AG04449 (cell line): ENCODE measurements around the gene RPRD1A.
"Not testable (repeated sequence)": the region's sequence is repeated elsewhere in the genome, so short reads cannot be mapped to it uniquely, and the experiment has no call there.

Experiments used
- CTCF ChIA-PET: fragments of 350-600 bp; formaldehyde crosslinking; extraction: SDS; loops from one replicate; lab custom pipeline; 2021; ENCODE audit warnings: antibody characterized with exemption; lab: Yijun Ruan, JAX
- POLR2A ChIA-PET: fragments of 400-600, 350-600 bp; formaldehyde crosslinking; extraction: SDS; loops from one replicate; lab custom pipeline; 2020; ENCODE audit warnings: antibody characterized with exemption, inconsistent platforms; lab: Yijun Ruan, JAX
- DNase-seq: peaks from one replicate; pipeline ENCODE4 v3.0.0-alpha.2; 2010; ENCODE audit warnings: low read depth, low spot score
- H3K4me3 ChIP-seq: 2 replicates; pipeline ENCODE4 v1.5.1; 2011; ENCODE audit warnings: low read depth, mild to moderate bottlenecking, control low read depth, low read length
- TF ChIP-seq, protein P1 (sequence below): IDR thresholded peaks from one replicate; pipeline ENCODE4 v1.5.1; 2011; ENCODE audit warnings: mild to moderate bottlenecking, moderate library complexity, low read length, control low read depth, inconsistent platforms; ENCODE audit not compliant: insufficient read depth; ENCODE audit errors: missing control alignments

Gene RPRD1A

DNA sequence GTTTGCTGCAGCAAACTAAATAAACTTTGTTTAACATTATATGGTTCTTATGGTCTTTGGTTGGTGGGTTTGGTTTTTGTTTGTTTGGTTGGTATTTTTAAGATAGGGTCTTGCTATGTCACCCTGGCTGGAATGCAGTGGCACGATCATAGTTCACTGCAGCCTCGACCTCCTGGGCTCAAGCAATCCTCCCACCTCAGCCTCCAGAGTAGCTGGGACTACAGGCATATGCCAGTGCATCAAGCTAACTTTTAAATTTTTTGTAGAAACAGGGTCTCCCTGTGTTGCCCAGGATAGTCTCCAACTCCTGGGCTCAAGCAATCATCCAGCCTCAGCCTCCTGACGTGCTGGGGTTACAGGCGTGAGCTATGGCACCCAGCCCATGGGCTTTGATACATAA, 7.1 kb upstream of the RPRD1A start:
- no peak overlapping the region for H3K4me3 ChIP-seq
- CTCF ChIA-PET: interaction anchor here (0.8 to 1.5 kb wide), 3 partner anchors 12 to 57 kb away, joined by 3 to 6 read pairs (median 3); no protein-coding TSS in a partner anchor
- TF ChIP-seq, protein P1, sequence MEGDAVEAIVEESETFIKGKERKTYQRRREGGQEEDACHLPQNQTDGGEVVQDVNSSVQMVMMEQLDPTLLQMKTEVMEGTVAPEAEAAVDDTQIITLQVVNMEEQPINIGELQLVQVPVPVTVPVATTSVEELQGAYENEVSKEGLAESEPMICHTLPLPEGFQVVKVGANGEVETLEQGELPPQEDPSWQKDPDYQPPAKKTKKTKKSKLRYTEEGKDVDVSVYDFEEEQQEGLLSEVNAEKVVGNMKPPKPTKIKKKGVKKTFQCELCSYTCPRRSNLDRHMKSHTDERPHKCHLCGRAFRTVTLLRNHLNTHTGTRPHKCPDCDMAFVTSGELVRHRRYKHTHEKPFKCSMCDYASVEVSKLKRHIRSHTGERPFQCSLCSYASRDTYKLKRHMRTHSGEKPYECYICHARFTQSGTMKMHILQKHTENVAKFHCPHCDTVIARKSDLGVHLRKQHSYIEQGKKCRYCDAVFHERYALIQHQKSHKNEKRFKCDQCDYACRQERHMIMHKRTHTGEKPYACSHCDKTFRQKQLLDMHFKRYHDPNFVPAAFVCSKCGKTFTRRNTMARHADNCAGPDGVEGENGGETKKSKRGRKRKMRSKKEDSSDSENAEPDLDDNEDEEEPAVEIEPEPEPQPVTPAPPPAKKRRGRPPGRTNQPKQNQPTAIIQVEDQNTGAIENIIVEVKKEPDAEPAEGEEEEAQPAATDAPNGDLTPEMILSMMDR: no peak
- no peak for DNase-seq
- POLR2A ChIA-PET: no interaction called here

DNA sequence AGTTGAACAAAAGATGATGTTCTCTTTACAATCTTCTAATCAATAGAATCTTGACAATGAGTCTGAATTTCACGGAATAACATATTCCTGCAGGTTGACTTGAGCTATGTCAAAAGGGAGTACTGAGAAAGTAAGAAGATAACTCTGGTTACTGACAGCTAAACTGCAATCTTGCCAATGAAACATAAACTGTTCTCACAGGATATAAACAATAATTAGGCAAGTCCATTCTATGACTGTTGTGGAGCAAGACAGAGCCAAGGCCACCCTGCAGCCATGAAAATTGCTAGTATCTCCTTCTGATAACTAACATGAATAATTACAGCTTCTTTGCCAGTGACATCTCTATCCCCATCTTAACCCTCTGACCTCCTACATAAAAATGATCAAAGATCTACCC, 6.3 kb upstream of the RPRD1A start:
- no peak for DNase-seq
- TF ChIP-seq, protein P1: no peak
- CTCF ChIA-PET: interaction anchor here (0.8 to 1.4 kb wide), 2 partner anchors 22 to 56 kb away, joined by 3 to 6 read pairs; no protein-coding TSS in a partner anchor
- POLR2A ChIA-PET: interaction anchor here (0.7 kb wide), 1 partner anchor 749 kb away, joined by 3 read pairs; no protein-coding TSS in a partner anchor
- no peak overlapping the region for H3K4me3 ChIP-seq

DNA sequence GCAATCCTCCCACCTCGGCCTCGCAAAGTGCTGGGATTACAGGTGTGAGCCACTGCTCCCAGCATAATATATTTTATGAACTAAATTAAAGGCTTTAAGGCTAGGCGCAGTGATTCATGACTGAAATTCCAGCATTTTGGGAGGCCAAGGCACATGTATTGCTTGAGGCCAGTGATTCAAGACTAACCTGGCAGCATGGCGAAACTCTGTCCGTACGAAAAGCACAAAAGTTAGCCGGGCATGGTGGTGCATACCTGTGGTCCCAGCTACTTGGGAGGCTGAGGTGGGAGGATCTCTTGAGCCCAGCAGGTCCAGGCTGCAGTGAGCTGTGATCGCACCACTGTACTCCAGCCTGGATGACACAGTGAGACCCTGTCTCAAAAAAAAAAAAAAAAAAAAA, 5.0 kb upstream of the RPRD1A start:
- H3K4me3 ChIP-seq, DNase-seq, POLR2A ChIA-PET, CTCF ChIA-PET: not testable (repeated sequence)

DNA sequence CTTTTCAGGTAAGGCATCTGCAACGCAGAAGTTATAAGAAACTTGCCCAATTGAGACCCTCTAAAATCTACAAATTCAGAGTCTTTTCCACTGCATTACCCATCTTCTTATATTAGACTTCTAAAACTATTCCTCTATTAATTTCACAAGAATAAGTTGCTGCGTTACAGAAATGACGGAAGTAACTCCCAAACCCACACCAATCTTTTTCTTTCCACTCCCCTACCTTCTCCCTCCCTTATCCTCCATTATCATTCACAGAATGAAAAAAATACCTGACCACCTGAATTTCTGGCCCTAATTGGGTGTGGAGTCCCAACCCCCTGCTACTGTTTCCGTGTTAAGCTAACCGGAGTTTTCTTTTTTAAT, 689 bp downstream of the RPRD1A start:
- peak overlapping the region; percentile 91 for H3K4me3 ChIP-seq
- ChIA-PET POLR2A (interaction anchor here (0.7 to 0.8 kb wide), 2 partner anchors 83 to 94 kb away, joined by 3 to 4 read pairs; partner anchors contain the start of gene RMP24), CTCF (interaction anchor here (1.2 to 2.4 kb wide), 3 partner anchors 49 to 680 kb away, joined by 3 to 10 read pairs (median 4); no protein-coding TSS in a partner anchor)
- no peak for DNase-seq
- TF ChIP-seq, protein P1: no peak

DNA sequence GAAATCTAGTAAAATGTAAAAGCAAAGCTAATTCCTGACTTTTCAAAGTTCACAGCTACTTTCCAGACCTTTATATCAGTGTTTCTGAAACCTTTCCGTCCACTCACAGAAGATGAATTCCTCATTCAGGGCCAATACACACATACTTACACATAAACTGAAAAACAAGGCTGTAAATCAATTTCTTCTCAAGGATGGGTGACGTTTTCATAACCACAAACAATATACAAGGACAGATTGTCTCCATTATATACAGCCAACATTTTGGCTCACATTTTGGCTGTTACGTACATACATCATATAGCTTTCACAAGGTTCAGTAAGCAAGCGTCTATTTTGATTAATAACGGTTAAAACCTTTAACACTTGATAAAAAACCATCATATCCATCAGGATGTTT, 1.4 kb downstream of the RPRD1A start:
- peak overlapping the region; percentile 91 for H3K4me3 ChIP-seq
- POLR2A ChIA-PET: interaction anchor here (0.8 kb wide), 1 partner anchor 93 kb away, joined by 4 read pairs; the partner anchor contains the start of gene RMP24
- CTCF ChIA-PET: interaction anchor here (1.5 to 2.4 kb wide), 3 partner anchors 49 to 680 kb away, joined by 3 to 10 read pairs (median 7); no protein-coding TSS in a partner anchor
- TF ChIP-seq, protein P1: no peak
- DNase-seq: no peak

DNA sequence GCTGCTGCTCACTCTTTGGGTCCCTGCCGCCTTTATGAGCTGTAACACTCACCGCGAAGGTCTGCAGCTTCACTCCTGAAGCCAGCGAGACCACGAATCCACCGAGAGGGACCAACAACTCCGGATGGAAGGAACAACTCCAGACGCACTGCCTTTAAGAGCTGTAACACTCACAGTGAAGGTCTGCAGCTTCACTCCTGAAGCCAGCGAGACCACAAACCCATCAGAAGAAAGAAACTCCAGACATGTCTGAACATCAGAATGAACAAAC, 2.6 kb downstream of the RPRD1A start:
- CTCF ChIA-PET: interaction anchor here (0.9 to 1.8 kb wide), 3 partner anchors 8 to 258 kb away, joined by 3 to 7 read pairs (median 3); no protein-coding TSS in a partner anchor
- DNase-seq, H3K4me3 ChIP-seq, POLR2A ChIA-PET: not testable (repeated sequence)

DNA sequence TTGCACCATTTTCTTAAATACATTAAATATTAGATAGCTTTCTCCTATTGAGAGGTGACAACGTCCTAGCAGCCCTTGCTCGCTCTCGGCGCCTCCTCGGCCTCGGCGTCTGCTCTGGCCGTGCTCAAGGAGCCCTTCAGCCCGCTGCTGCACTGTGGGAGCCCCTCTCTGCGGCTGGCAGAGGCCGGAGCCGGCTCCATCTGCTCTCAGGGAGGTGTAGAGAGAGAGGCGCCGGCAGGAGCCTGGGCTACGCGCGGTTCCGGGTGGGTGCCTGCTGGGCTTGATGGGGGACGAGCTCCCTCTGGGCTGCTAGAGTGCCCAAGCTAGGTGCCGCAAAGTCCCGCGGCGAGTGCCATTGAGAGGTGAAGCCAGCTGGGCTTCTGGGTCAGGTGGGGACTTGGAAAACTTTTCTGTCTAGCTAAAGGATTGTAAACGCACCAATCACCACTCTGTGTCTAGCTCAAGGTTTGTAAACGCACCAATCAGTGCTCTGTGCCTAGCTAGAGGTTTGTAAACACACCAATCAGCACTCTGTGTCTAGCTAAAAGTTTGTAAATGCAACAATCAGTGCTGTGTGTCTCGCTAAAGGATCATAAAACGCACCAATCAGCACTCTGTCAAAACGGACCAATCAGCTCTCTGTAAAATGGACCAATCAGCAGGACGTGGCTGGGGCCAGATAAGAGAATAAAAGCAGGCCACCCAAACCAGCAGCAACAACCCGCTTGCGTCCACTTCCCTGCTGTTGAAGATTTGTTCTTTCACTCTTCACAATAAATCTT, 3.1 kb downstream of the RPRD1A start:
- no peak for DNase-seq
- POLR2A ChIA-PET: no interaction called here
- CTCF ChIA-PET: interaction anchor here (1.2 to 1.8 kb wide), 2 partner anchors 47 to 258 kb away, joined by 3 to 7 read pairs; no protein-coding TSS in a partner anchor
- TF ChIP-seq, protein P1: no peak
- H3K4me3 ChIP-seq: no peak overlapping the region
